GM21737 (cell line): ENCODE data around the gene RHOV.
"Not testable (repeated sequence)": the region's sequence is repeated elsewhere in the genome, so short reads cannot be mapped to it uniquely, and the experiment has no call there.

Source experiments
- ATAC-seq: cut with Tn5 transposase; IDR thresholded peaks from one replicate; pipeline ENCODE4 v1.9.1; 2021; ENCODE audit warnings: mild to moderate bottlenecking, moderate library complexity; ENCODE audit not compliant: unreplicated experiment

RHOV gene

DNA sequence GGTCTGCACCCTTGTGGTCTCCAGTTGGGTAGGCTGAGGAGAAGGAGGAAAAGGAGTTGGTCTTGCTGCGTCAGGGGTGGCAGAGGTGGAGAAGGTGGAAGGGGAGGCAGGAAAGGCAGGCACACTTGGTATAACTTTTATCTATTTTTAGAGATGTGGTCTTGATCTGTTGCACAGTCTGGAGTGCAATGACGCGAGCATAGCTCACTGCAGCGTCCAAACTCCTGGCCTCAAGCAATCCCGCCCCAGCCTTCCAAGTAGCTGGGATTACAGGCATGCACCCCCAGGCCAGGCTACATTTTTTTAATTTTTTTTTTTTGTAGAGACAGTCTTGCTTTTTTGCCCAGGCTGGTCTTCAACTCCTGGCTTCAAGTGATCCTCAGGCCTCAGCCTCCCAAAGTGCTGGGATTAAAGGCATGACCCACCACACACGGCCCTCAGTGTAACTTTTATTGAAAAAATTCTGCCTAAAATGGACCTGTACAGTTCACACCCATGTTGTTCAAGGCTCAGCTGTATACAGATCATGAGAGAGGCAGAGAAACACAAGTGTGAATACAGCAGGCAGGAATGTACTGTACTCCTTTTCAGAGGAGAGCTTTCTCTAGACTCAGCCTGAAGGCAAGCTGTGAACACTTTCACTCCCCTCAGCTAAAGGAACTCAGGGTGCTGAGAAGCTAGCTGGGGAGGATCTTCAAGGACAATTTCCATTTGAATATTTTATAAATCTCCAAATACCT is 2.1 kb upstream of the RHOV start:
- no peak for ATAC-seq

DNA sequence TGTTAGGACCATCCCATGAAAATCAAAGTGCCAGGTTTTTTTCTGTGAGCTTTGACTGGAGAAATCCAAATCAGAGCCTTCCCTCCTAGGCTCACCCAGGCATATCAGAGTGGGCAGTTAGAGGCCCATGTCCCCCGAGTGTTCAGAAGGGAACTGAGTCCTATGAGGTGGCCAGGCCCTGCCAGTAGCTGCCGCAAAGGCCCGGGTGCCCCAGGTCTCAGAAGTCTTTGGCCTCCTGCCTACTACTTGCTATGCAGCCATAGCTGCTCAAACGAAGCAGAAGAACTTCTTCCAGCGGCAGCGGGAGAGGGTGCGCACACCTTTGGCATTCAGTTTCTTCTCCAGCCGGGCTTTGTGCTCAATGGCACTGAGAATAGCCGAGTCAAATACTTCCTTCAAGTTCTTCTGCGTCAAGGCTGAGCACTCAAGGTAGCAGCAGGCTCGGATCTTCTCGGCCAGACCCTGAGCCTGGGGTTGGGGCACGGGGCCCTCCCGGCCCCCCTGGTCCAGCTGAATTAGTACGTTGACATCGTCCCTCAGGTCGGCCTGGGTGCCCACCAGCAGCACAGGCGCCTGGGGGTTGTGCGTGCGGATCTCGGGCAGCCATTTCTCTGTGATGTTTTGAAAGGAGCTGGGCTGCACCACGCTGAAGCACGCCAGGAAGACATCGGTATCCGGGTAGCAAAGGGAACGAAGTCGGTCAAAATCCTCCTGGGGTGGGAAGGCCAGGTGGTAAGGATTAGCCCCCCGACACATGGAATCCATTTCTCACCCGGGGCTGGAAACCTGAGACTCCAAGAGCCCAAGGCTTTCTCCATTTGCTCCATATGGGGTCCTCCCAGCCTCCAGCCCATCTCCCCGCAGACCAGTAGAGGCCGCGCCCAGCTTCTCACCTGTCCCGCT is 992 bp downstream of the RHOV start:
- ATAC-seq: no peak

DNA sequence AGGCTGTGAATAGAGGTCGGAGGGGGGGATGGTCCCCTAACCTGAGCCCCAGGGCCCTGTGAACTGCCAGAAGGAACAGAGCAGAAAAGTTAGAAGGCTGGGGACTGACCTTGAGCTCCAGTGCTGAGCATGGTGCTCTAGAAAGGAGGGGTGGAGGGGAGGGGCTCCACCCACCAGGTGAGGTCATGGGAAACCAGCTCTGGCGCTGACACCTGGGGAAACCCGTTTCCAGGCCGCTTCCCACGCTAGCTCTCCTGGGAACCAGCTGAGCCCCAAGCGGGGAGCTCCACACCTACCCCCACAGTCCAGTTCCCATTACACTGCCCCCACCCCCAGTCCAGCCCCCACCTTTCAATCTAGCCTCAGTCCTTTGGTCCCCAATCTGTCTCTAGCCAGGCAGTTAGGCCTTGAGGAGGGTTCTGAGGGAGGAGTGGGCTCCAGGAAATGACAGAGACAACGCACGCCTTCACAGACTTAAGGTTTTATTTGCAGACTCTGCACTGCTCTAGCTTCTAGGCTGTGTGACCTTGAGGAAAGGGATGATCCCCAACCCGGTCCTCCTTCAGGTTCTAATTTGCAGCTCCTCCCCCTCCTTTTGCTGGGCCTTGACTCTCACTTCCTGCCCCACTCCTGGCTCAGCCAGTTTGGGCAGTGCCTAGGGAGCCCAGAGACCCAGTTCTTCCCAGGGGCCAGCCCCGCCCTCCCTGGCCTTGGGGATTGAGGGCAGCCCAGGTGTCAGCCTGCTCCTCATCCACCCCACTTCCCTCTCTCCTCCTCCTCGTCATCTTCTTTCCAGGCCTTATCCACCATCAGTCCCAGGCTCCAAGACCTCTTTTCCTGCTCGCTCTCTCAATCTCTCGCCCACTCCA is 2.1 kb downstream of the RHOV start:
- ATAC-seq: no peak

DNA sequence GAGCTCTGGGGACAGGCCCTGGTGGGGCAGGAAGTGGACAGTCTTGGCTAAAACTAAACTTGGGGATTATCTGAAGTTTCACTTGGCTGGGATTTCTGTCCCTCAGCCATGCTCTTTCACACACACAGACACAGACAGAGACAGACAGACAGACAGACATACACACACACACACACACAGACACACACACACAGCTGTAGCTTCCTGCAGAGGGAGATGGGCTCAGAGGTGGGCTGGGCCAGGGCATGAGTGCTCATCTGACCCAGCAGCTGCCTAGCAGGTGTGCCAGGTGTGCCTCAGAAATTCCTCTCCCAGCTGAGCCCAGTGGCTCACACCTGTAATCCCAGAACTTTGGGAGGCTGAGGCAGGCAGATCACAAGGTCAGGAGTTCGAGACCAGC is 3.3 kb downstream of the RHOV start:
- ATAC-seq: no peak

GRCh38 chr15:40869686-40870085 is 4.3 kb downstream of the RHOV start:
- ATAC-seq: no peak

GRCh38 chr15:40867199-40867598 is 6.8 kb downstream of the RHOV start:
- no peak for ATAC-seq

DNA sequence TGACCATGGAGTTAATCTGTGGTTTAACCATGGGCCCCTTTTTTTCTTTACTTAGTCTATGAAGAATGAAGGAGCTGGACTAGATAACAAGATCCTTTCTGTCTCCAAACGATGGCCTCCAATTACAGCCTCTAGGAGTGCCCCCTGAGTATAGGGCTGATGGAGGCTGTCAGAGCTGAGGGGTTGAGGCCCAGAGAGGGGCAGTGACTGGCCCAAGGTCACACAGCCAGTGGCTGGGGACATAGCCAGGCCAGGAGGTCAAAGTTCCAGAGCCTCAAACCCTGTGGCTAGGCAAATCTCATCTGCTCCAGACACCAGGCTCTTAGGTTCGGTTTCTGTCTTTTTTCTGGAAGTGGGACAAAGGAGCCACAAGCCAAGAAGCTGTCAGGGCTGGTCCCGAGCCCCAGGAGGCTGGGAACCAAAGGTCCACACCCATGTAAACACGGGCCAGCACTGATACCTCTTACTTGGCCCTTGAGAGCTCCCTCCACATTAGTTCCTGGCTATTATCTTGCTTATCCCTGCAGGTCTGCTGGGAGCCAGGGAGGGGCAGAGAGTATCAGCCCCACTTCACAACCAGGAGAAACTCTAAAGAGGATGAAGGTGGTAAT is 10.3 kb downstream of the RHOV start:
- ATAC-seq: no peak

DNA sequence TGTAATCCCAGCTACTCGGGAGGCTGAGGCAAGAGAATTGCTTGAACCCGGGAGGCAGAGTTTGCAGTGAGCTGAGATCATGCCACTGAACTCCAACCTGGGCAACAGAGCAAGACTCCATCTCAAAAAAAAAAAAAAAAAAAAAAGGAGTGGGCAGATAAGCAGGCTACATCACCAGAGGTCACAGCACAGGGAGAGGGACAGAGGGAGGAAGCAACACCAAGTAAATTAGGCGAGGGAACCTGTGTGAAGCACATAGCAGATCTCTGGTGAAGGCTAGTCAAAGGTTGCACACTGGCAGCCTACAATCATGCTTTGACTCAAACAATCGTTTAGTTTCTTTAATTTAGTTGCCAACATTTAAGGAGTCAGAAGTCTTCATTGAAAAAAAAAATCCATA is 12.9 kb downstream of the RHOV start:
- not testable (repeated sequence) for ATAC-seq

DNA sequence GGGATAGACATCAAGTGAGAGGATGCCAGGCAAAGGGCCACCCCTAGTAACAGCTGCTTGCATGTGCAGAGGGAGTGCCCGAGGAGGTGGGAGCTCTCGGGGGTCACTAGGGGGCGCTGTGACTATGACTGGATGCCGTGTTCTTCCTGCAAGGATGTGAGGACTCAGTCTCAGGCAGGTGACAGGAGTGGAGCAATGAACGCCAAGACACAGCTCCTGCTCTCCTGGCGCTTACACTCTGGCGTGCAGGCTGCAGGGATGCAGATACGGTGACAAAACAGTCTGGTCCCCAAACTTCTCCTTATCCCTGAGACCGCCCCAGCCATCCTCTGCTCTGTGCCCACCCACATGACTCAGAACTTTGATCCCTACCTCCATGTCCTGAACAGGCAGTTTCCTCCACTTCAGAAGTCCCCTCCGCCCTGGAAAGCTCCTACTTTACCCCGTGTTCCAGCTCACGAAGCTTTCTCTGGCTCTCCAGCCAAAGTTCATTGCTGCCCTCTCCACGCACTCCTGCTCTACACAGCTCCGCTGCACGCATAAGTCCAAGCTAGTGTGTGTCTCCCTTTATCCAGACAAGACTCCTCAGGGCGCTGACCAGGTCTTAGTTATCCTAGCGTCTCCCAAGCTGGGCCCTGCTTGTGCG is 14.7 kb downstream of the RHOV start:
- no peak for ATAC-seq

DNA sequence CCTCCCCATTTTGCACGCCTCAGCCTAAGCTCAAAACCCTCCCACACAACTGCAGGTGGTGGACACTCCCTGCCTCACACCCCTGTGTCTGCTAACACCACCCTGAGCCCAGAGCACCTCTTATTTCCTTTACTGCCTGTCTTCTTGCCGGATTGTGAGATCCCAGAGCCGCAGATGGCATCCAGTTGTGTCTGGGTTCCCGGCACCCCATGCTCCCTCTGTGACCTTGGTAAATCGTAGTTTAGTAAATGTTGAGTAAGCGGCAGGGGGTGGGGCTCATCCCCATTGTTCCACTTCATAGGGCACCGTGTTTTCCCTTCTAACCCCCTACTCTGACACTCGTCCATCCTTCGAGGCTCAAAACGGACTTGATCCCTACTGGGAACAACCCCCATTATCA is 15.3 kb downstream of the RHOV start:
- no peak for ATAC-seq

GRCh38 chr15:40857601-40858341 is 16.3 kb downstream of the RHOV start:
- ATAC-seq: no peak

DNA sequence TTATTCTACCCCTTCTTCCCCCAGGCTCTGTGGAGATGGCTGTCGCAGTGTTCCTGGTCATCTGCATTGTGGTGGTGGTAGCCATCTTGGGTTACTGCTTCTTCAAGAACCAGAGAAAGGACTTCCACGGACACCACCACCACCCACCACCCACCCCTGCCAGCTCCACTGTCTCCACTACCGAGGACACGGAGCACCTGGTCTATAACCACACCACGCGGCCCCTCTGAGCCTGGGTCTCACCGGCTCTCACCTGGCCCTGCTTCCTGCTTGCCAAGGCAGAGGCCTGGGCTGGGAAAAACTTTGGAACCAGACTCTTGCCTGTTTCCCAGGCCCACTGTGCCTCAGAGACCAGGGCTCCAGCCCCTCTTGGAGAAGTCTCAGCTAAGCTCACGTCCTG is 17.3 kb downstream of the RHOV start:
- ATAC-seq: no peak

DNA sequence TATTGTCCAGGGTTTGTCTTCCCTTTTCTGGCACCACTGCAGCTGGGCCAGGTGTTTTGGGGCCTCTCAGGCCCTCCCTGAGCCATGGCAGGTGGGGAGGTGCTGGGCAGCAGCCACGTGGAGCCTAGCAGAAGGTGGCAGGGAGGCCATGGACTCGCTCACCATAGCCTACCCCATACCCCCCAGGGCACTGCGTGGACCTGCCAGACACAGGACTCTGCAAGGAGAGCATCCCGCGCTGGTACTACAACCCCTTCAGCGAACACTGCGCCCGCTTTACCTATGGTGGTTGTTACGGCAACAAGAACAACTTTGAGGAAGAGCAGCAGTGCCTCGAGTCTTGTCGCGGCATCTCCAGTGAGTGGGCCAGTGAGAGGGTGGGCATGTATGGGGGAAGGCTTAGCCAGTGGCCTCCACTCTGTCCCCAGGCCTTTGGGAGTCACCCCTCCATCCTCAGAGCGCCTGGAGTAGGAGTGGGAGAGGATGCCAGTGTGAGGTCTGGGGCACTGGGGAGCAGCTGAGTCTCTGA is 18.3 kb downstream of the RHOV start:
- no peak for ATAC-seq

- no peak for ATAC-seq
These were observed 19.9 kb downstream of the RHOV start for GRCh38 chr15:40854161-40854560.

DNA sequence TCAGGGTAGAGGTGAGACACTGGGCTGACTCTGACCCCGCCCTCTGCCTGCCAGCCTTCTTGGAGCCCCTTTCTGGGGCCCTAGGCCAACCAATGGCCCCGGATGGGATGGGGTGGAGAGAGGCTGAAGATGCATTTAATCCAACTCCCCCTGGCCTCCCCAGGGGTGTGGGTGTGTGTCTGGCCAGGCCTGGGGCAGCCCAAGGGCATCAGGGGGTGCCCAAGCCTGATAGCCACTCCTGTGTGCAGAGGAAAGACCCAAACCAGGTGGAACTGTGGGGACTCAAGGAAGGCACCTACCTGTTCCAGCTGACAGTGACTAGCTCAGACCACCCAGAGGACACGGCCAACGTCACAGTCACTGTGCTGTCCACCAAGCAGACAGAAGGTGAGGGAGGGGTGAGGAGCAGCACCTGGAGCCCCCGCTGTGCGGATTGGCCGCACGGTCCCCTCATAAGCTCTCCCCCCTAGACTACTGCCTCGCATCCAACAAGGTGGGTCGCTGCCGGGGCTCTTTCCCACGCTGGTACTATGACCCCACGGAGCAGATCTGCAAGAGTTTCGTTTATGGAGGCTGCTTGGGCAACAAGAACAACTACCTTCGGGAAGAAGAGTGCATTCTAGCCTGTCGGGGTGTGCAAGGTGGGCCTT is 20.7 kb downstream of the RHOV start:
- no peak for ATAC-seq

DNA sequence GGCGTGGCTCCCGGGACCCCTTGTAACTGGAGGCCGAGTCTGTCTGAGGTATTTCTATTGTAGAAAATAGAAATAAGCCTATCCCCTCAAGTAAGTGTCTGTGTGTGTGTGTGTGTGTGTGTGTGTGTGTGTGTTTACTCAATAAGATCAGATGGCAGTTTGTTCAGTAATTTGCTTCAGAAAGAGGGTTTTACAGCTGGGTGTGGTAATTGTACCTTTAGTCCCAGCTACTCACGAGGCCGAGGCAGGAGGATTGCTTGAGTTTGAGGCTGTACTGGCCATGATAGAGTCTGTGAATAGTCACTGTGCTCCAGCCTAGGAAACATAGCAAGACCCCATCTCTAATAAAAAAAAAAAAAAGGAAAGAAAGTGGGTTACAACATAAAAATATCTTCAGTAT is 21.5 kb downstream of the RHOV start:
- no peak for ATAC-seq

- no peak for ATAC-seq
These were observed 23.4 kb downstream of the RHOV start for GRCh38 chr15:40850576-40851112.

DNA sequence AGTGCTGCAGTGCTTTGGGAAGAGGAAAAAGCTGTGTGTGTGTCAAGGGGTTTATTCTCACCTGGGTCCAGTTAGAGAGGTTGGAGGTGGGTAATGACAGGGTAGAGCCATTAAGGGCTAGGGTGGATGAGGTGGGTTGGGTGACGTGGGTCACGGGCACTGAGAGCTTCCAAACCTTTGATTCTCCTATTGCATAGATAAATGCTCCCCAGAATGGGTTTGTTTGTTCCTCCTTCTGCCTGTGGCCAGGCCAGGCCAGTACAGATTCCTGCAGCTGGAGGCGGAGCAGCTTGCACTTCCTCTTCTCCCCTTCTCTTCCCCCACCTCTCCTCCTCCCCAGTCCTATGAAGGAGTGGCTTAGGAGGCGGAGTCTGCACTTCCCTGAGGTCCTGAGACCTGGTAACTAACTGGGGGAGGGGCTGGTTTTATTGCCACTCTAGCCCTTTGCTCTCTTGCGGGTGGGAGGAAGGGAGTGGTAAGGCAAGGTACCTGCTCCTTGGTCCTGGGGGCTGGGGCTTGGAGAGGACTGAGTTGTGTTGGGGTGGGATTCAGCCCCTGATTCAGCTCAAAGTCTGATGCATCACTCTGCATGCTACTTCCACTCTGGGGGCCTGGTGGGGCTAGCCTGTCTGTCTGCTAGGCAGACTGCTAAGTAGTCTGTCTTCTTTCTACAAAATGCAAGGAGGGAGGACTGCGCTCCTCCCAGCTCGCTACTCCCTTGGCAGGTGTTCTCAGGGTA is 26.6 kb downstream of the RHOV start:
- ATAC-seq: peak; percentile 62
